PC-3 (cell line): ENCODE data around the gene TMEM179B. TPM values are rescaled to one million over a fixed set of nuclear protein-coding genes. Genes with fewer than 3 reads are reported as not detected.

Experiments used
- ATAC-seq: fragments of 200-7000 bp; cut with Tn5 transposase; 2 replicates; pipeline ENCODE4 v1.9.1; 2020; ENCODE audit warnings: mild to moderate bottlenecking, moderate library complexity
- BruUV-seq: library from RNA; stranded (reverse); fragments of 400-500 nt; replicated peaks from 2 replicates; lab custom pipeline; 2021; lab: Mats Ljungman, UMichigan
- CTCF ChIA-PET: fragments of 300-600 bp; sonication (Branson Sonifier 250); formaldehyde crosslinking; loops from one replicate; lab custom pipeline; 2022; ENCODE audit warnings: antibody characterized with exemption; lab: Charles Lee
- POLR2A ChIA-PET: fragments of 300-600 bp; sonication (Branson Sonifier 250); formaldehyde crosslinking; loops from one replicate; lab custom pipeline; 2022; ENCODE audit warnings: antibody characterized with exemption; ENCODE audit not compliant: unreplicated experiment; lab: Charles Lee
- DNase-seq: peaks from one replicate; pipeline ENCODE4 v3.0.0-alpha.2; 2015
- H2AFZ ChIP-seq: fragments of 300-600 bp; sonication (generic); 2 replicates; pipeline ENCODE4 v1.6.0; 2016; ENCODE audit warnings: antibody characterized with exemption, low read length
- H3F3A ChIP-seq: fragments of 300-600 bp; sonication (generic); one replicate; pipeline ENCODE4 v1.6.0; 2017; ENCODE audit warnings: antibody characterized with exemption, low read length, control low read depth, mild to moderate bottlenecking; ENCODE audit not compliant: unreplicated experiment
- H3K27ac ChIP-seq: fragments of 300-600 bp; sonication (generic); 2 replicates; pipeline ENCODE4 v1.5.1; 2016; ENCODE audit warnings: mild to moderate bottlenecking, low read length
- H3K27me3 ChIP-seq: fragments of 300-600 bp; sonication (generic); 2 replicates; pipeline ENCODE4 v1.6.1; 2016; ENCODE audit warnings: low read length, mixed read lengths
- H3K36me3 ChIP-seq: fragments of 300-600 bp; sonication (generic); 2 replicates; pipeline ENCODE4 v1.6.1; 2016; ENCODE audit warnings: low read depth, mixed run types, low read length, mixed read lengths
- H3K4me1 ChIP-seq: fragments of 300-600 bp; sonication (generic); 2 replicates; pipeline ENCODE4 v1.5.1; 2016; ENCODE audit warnings: low read length; ENCODE audit not compliant: insufficient read depth
- H3K4me2 ChIP-seq: fragments of 300-600 bp; sonication (generic); 2 replicates; pipeline ENCODE4 v1.6.0; 2016; ENCODE audit warnings: low read length
- H3K4me3 ChIP-seq: fragments of 300-600 bp; sonication (generic); 2 replicates; pipeline ENCODE4 v1.5.1; 2016; ENCODE audit warnings: mild to moderate bottlenecking, low read length, mixed read lengths
- H3K79me2 ChIP-seq: fragments of 300-600 bp; sonication (generic); 2 replicates; pipeline ENCODE4 v1.6.1; 2017; ENCODE audit warnings: low read length, mixed read lengths
- H3K9ac ChIP-seq: fragments of 300-600 bp; sonication (generic); 2 replicates; pipeline ENCODE4 v1.6.0; 2016; ENCODE audit warnings: mild to moderate bottlenecking, low read length
- H3K9me2 ChIP-seq: fragments of 300-600 bp; sonication (generic); replicated peaks from 2 replicates; pipeline ENCODE4 v1.6.1; 2016; ENCODE audit warnings: mixed run types, low read length, mixed read lengths
- H3K9me3 ChIP-seq: fragments of 300-600 bp; sonication (generic); 2 replicates; pipeline ENCODE4 v1.6.1; 2016; ENCODE audit warnings: low read length, mixed read lengths
- H4K20me1 ChIP-seq: fragments of 300-600 bp; sonication (generic); 2 replicates; pipeline ENCODE4 v1.6.1; 2016; ENCODE audit warnings: low read length, mixed read lengths
- CTCF ChIP-seq: fragments of 300-600 bp; sonication (generic); conservative IDR thresholded peaks from 2 replicates; pipeline ENCODE4 v1.5.1; 2017; ENCODE audit warnings: antibody characterized with exemption, low read depth, mild to moderate bottlenecking, low read length
- EZH2 ChIP-seq: fragments of 300-600 bp; sonication (generic); IDR thresholded peaks from one replicate; pipeline ENCODE4 v1.6.1; 2017; ENCODE audit warnings: antibody characterized with exemption, mild to moderate bottlenecking, low read length; ENCODE audit not compliant: unreplicated experiment
- EZH2phosphoT487 ChIP-seq: fragments of 300-600 bp; sonication (generic); IDR thresholded peaks from 2 replicates; pipeline ENCODE4 v1.6.1; 2018; ENCODE audit warnings: mild to moderate bottlenecking, antibody characterized with exemption, low read length, borderline replicate concordance
- intact Hi-C: fragments of 100-400 bp; cut with micrococcal nuclease; formaldehyde crosslinking; loops from 2 replicates; pipeline ENCODE4 v1.9.0; 2023
- total RNA-seq: library from RNA; depleted of rRNA; stranded (reverse); fragments of >200 nt; gene quantifications from 2 replicates; pipeline ENCODE4 v1.2.3, GENCODE V29; 2014

TMEM179B gene
- total RNA-seq, 1 experiment from 2014 or later, result 86.7 TPM

GRCh38 chr11:62806611-62807121 lies 19.5 kb downstream of the TMEM179B start:
- Histone ChIP-seq H2AFZ (no peak overlapping the region), H3K27me3 (no peaks in the 10 kb centered on the region), H3K9ac (no peak overlapping the region), H4K20me1 (peaks cover 17% of the 10 kb centered on the region), H3K36me3 (peaks cover 20% of the 10 kb centered on the region), H3K27ac (no peak overlapping the region), H3F3A (no peaks in the 10 kb centered on the region), H3K4me1 (peaks cover 17% of the 10 kb centered on the region), H3K9me2 (no peaks in the 10 kb centered on the region), H3K9me3 (no peaks in the 10 kb centered on the region), H3K4me3 (no peak overlapping the region), H3K4me2 (peak overlapping the region; percentile 82), H3K79me2 (peaks cover 29% of the 10 kb centered on the region)
- intact Hi-C loops, result no loop called here
- BruUV-seq, result no TSS peak
- ATAC-seq (no peak), DNase-seq (no peak)
- TF ChIP-seq EZH2phosphoT487 (no peak), EZH2 (no peak), CTCF (no peak)
- POLR2A ChIA-PET, result interaction anchor here (1.6 kb wide), 1 partner anchor 35 kb away, joined by 8 read pairs; no protein-coding TSS in a partner anchor
- CTCF ChIA-PET, result interaction anchor here (1.3 kb wide), 1 partner anchor 19 kb away, joined by 4 read pairs; no protein-coding TSS in a partner anchor

- ChIA-PET CTCF (interaction anchor here (0.5 kb wide), 1 partner anchor 51 kb away, joined by 5 read pairs; no protein-coding TSS in a partner anchor), POLR2A (no interaction called here)
- Histone ChIP-seq H3K4me2 (no peak overlapping the region), H4K20me1 (no peaks in the 10 kb centered on the region), H3K4me3 (no peak overlapping the region), H3K9me3 (no peaks in the 10 kb centered on the region), H3F3A (no peaks in the 10 kb centered on the region), H3K79me2 (no peaks in the 10 kb centered on the region), H2AFZ (no peak overlapping the region), H3K36me3 (no peaks in the 10 kb centered on the region), H3K27me3 (no peaks in the 10 kb centered on the region), H3K9ac (no peak overlapping the region), H3K9me2 (no peaks in the 10 kb centered on the region), H3K4me1 (peaks cover 6% of the 10 kb centered on the region; the same call in 1 of the 2 replicates), H3K27ac (no peak overlapping the region)
- intact Hi-C loops, result no loop called here
- BruUV-seq, result no TSS peak
- ATAC-seq (no peak), DNase-seq (no peak)
- no peak for TF ChIP-seq EZH2phosphoT487
- no peak for TF ChIP-seq EZH2
- no peak for TF ChIP-seq CTCF
These were observed 23.5 kb downstream of the TMEM179B start for GRCh38 chr11:62810748-62811147.

- Histone ChIP-seq H3K9ac (no peak overlapping the region), H3K4me2 (no peak overlapping the region), H3K9me2 (no peaks in the 10 kb centered on the region), H3K4me1 (no peaks in the 10 kb centered on the region), H3K36me3 (no peaks in the 10 kb centered on the region; the same call in 1 of the 2 replicates), H2AFZ (no peak overlapping the region), H3K79me2 (no peaks in the 10 kb centered on the region), H3K27ac (no peak overlapping the region), H4K20me1 (no peaks in the 10 kb centered on the region), H3K27me3 (no peaks in the 10 kb centered on the region), H3K4me3 (no peak overlapping the region), H3F3A (no peaks in the 10 kb centered on the region), H3K9me3 (no peaks in the 10 kb centered on the region)
- intact Hi-C loops, result no loop called here
- BruUV-seq, result no TSS peak
- no peak for DNase-seq
- no peak for ATAC-seq
- TF ChIP-seq CTCF, result no peak
- no peak for TF ChIP-seq EZH2
- no peak for TF ChIP-seq EZH2phosphoT487
- ChIA-PET CTCF (no interaction called here), POLR2A (no interaction called here)
These were observed 24.5 kb downstream of the TMEM179B start for GRCh38 chr11:62811659-62812058.
